Endometrial microvascular endothelial cells (primary cell): Measurements from ENCODE around the gene ATP5F1B. TPM values are rescaled to one million over a fixed set of nuclear protein-coding genes. Genes with fewer than 3 reads are reported as not detected.
"Not testable (repeated sequence)": the region's sequence is repeated elsewhere in the genome, so short reads cannot be mapped to it uniquely, and the experiment has no call there.

Experiments
- in situ Hi-C: cut with HindIII; loops from 2 replicates; pipeline ENCODE4 v1.10.0; 2017; ENCODE audit warnings: low sequenced_read_pairs, low pct_unique_long_range_greater_than_20kb; ENCODE audit errors: inconsistent ontology term
- total RNA-seq: library from RNA; depleted of rRNA; stranded (reverse); fragments of >200 nt; gene quantifications from one replicate; pipeline ENCODE4 v1.2.3, GENCODE V29; 2015; ENCODE audit errors: inconsistent ontology term

The ATP5F1B gene
- total RNA-seq, 1 donor from 2014 or later: 703 TPM

DNA sequence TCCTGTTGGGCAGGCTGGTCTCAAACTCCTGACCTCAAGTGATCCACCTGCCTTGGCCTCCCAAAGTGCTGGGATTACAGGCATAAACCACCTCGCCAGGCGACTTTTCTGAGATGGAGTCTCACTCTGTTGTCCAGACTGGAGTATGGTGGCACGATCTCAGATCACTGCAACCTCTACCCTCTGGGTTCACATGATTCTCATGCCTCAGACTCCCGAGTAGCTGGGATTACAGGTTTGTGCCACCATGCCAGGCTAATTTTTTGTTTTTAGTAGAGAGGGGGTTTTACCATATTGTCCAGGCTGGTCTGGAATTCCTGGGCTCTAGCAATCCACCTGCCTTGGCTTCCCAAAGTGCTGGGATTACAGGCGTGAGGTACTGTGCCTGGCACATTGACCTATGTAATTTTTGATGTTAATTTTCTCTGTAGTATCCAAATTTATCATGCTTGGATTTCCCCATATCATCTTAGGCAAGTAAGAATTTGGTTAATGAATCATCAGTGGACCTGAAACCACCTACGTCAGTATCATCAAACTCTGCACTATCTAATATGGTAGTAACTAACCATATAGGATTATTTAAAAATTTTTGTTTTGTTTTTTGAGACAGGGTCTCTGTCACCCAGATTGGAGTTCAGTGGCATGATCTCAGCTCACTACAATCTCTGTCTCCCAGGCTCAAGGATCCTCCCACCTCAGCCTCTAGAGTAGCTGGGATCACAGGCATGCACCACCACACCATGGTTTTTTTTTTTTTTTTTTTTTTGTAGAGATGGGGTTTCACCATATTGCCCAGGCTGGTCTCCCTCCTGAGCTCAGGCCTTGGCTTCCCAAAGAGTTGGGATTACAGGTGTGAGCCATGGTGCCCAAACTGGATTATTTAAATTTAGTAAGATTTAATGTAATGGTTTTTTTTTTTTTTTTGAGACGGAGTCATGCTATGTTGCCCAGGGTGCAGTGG lies 11.9 kb upstream of the ATP5F1B start:
- in situ Hi-C loops: no loop called here

DNA sequence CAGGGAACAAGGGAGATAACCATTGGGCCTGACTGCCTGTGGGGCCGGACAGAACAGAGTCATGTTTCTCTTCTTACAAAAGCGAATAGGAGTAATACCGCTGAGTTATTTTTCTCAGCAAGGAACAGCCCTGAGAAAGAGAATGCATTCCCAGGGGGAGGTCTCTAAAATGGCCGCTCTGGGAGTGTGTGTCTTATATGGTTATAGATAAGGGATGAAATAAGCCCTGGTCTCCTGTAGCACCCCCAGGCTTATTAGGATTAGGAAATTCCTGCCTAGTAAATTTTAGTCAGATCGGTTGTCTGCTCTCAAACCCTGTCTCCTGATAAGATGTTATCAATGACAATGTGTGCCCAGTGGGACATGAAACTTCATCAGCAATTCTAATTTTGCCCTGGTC lies 8.0 kb upstream of the ATP5F1B start:
- in situ Hi-C loops: not testable (repeated sequence)

- in situ Hi-C loops: not testable (repeated sequence)
Observed at GRCh38 chr12:56648023-56648422, 2.2 kb upstream of the ATP5F1B start.

DNA sequence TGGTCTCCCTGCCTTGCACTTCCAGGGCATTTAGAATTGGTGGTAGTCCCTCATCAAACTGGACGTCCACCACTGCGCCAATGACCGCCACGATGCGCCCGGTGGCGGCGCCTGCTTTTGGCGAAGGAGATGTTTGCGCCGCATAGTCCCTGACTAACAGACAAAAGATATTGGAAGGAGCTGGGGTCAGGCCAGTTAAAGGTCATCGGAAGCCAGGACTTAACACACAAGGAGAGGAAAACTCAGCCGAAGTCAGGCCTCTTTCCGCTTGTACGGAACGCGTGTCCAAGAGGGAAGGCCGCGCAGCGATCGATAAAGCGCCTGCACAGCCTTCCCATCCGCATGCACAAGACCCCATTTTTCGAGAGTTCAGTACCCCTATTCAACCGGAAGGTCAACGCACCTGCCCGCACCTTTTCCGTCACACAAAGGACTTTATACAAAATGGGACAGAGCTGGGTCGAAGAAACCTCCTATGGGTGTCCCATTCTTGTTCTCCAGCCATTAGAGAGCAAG lies 525 bp downstream of the ATP5F1B start:
- in situ Hi-C loops: no loop called here

- in situ Hi-C loops: no loop called here
Observed at GRCh38 chr12:56644654-56645053, 1.1 kb downstream of the ATP5F1B start.

DNA sequence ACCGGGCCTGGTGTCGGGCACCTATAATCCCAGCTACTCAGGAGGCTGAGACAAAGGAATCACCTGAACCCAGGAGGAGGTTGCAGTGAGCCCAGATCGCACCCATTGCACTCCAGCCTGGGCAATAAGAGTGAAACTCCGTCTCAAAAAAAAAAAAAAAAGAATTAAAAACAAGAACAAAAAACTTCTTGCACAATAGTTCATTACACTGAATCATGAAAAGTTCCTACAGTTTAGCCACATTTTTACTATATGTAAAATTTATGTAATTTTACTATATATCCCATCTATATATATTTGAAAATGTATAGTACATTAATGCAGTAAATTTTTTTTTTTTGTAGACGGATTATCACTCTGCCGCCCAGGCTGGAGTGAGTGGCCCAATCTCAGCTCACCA lies 4.6 kb downstream of the ATP5F1B start:
- in situ Hi-C loops: no loop called here

DNA sequence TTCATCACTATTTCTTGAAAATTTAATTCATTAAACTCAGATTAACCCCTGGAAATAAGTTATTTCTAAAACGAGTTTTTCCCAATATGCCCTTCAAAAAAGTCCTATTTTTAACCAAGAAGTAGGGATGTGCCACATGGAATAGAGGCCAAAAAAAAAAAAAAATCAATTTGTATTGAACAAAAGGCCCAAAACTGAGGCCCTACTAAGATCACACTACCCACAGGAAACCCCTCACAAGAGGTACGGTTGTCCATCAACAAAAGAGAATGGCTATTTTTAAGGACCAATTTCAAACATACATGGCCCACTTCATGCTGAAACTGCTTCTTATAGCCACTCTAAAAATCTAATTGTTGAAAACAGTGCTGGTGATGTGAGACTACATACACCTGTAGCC lies 8.2 kb downstream of the ATP5F1B start:
- in situ Hi-C loops: no loop called here

- in situ Hi-C loops: no loop called here
Observed at GRCh38 chr12:56636675-56637540, 8.9 kb downstream of the ATP5F1B start.

- in situ Hi-C loops: no loop called here
Observed at GRCh38 chr12:56635806-56636674, 9.7 kb downstream of the ATP5F1B start.

DNA sequence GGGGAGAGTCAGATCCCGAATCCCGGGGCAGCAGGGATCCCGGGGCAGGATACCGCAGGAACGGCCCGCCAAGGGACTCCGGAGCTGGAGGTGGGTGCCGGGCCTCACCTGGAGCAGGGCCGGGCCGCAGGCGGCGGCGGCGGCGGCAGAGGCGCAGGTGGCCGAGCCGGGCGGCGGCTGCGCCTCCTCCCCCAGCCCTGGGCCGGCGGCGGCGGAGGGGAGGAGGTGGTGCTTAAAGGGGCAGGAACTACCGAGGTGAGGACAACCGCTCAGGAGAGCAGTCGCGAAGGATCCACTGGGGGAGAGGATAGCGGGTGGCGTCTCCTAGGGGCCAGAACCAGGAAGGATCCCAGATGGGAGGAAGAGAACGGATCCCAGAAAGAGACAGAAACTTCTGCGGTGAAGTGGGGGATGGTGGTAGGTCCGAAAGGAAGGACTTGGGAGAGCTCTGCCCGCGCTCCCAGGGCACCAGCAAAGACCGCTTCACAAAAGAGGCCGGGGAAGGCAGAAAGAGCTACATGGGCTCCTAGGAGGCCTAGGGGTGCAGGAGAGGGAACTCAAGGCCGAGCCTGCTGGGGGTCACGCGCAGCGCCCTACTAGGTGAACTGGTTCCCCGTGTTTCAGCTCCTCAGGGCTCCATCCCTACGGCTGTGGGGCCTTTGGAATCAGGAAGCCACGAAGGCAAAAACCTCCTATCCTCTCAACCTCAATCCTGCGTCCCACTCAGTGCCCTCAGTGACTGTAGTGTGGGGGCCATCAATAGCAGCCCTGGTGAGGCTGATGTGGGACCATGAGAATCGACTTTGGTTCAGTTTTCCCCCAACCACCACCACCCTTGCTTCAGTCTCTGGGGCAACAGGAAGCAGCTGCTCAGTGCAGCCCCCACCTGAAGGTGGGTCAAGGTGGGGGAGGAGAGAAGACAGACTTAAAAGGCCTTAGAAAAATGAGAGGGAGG lies 10.7 kb downstream of the ATP5F1B start:
- in situ Hi-C loops: no loop called here

DNA sequence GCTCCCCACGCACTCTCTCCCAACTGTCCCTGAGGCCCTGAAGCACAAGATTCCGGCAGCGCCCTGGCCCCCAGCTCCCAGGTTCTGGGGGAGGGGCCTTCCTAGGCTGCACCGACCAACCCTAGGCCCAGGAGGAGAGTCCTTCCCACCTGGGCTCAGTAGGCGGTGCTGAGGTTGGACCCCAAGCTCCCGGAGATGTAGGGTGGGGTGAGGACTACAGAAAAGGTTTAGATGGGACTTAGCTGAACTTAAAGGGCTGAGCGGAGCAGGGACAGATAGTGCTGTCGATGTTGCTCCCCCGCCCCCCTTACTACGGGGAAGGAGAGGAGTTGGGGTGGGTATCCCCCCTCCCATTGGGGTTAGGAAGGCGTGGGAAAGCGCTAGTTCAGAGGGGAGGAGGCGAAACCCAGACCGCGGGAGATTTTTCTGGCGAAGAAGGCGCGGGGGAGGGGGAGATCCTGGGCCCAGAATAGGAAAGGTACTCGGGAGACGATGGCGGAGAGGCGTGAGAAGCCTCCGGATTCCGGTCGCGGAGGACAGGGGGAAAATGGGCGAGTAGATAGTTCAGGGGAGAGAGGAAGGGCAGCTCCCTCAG lies 11.4 kb downstream of the ATP5F1B start:
- in situ Hi-C loops: no loop called here

GRCh38 chr12:56633468-56634241 lies 12.1 kb downstream of the ATP5F1B start:
- in situ Hi-C loops: no loop called here

- in situ Hi-C loops: no loop called here
Observed at GRCh38 chr12:56632701-56633467, 12.9 kb downstream of the ATP5F1B start.

GRCh38 chr12:56631790-56632700 lies 13.7 kb downstream of the ATP5F1B start:
- in situ Hi-C loops: no loop called here

DNA sequence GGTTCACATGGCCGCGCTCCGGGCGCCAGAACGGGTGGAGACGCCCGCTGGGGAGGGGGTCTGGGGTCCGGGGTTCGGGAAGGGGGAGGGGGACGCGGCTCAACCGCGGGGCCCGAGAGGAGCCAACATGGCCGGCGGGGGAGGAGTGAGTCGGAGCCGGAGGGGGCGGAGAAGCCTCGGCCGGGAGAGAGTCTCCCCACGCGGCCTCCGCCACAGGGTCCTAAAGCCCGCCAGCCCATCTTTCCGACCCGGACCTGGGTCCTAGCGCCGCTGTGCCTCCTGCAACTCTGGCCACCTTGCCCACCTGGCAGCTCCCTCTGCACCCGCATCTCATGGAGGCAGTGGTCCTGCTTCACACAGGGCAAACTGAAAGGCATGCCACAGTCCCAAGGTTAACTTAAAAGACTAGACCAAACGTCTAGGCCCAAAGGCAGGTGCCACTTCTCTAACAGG lies 15.6 kb downstream of the ATP5F1B start, which contains the start of gene BAZ2A:
TSS of gene BAZ2A (minus strand) at position 147 of the 453 bp plus-strand sequence. CDS start 12,796 bp downstream, outside the sequence.
- in situ Hi-C loops: no loop called here
